ENCODE measurements around the gene DNHD1. TPM values are rescaled to one million over a fixed set of nuclear protein-coding genes. Genes with fewer than 3 reads are reported as not detected.
A peak's percentile ranks its signal among the peaks of the same experiment; 100 is the strongest.

The DNHD1 gene
- total RNA-seq, 3 donors from 2014 or later (not counting 1 experiment from before 2014, with no cell fraction given) = 29.6 to 38.3 (median 31.4) TPM

GRCh38 chr11:6526411-6527135, 29.5 kb downstream of the DNHD1 start:
- Mint-ChIP-seq H3K27ac (peak overlapping the region; percentile 76 to 82), H3K4me1 (peaks cover 9 to 12% of the 10 kb centered on the region in 2 donors), H3K27me3 (ENCODE audit: low read depth in 2 of 2) (no peaks in the 10 kb centered on the region), H3K4me3 (peak overlapping the region; percentile 33), H3K9me3 (no peaks in the 10 kb centered on the region), H3K36me3 (no peaks in the 10 kb centered on the region)
- H3K4me3 ChIP-seq (ENCODE audit: low read length) = no peak overlapping the region
- intact Hi-C loops (cut with micrococcal nuclease) = no loop called here
- no peak overlapping the region for H3K27ac ChIP-seq (ENCODE audit: low read length)
- 79% methylated on average over 2 of the region's 3 CpGs for WGBS (ENCODE audit: insufficient coverage)
- DNase-seq (peak in 1 of 2 donors; percentile 8), ATAC-seq (no peak)
- no peak for TF ChIP-seq CTCF (IDR thresholded peaks at IDR 0.05)
- H3K9me3 ChIP-seq (ENCODE audit: control insufficient read depth, insufficient read depth, low read length) = no peaks in the 10 kb centered on the region
- H3K4me1 ChIP-seq (ENCODE audit: control insufficient read depth, insufficient read depth, low read length) = no peaks in the 10 kb centered on the region
- no peaks in the 10 kb centered on the region for H3K36me3 ChIP-seq (ENCODE audit: control insufficient read depth, insufficient read depth, low read length)
- H3K27me3 ChIP-seq (ENCODE audit: control insufficient read depth, insufficient read depth, low read length) = no peaks in the 10 kb centered on the region

- no peak overlapping the region for H3K4me3 Mint-ChIP-seq
- no peak for TF ChIP-seq CTCF (IDR thresholded peaks at IDR 0.05)
- 100% methylated on average over 1 of the region's 2 CpGs for WGBS (ENCODE audit: insufficient coverage)
- ATAC-seq (no peak), DNase-seq (no peak)
- Histone ChIP-seq H3K36me3 (ENCODE audit: control insufficient read depth, insufficient read depth, low read length) (no peaks in the 10 kb centered on the region), H3K4me1 (ENCODE audit: control insufficient read depth, insufficient read depth, low read length) (no peaks in the 10 kb centered on the region), H3K27ac (ENCODE audit: low read length) (no peak overlapping the region), H3K27me3 (ENCODE audit: control insufficient read depth, insufficient read depth, low read length) (no peaks in the 10 kb centered on the region), H3K4me3 (ENCODE audit: low read length) (no peak overlapping the region), H3K9me3 (ENCODE audit: control insufficient read depth, insufficient read depth, low read length) (no peaks in the 10 kb centered on the region)
- H3K4me1 Mint-ChIP-seq = peaks cover 9 to 12% of the 10 kb centered on the region in 2 donors
- no peaks in the 10 kb centered on the region for H3K36me3 Mint-ChIP-seq
- H3K9me3 Mint-ChIP-seq = no peaks in the 10 kb centered on the region
- intact Hi-C loops (cut with micrococcal nuclease) = no loop called here
- no peaks in the 10 kb centered on the region for H3K27me3 Mint-ChIP-seq (ENCODE audit: low read depth in 2 of 2)
- no peak overlapping the region for H3K27ac Mint-ChIP-seq
These were observed 32.2 kb downstream of the DNHD1 start for GRCh38 chr11:6529266-6529665.

GRCh38 chr11:6530848-6531247, 33.8 kb downstream of the DNHD1 start:
- no peaks in the 10 kb centered on the region for H3K9me3 Mint-ChIP-seq
- no peaks in the 10 kb centered on the region for H3K27me3 Mint-ChIP-seq (ENCODE audit: low read depth in 2 of 2)
- DNase-seq (no peak), ATAC-seq (no peak)
- Histone ChIP-seq H3K27ac (ENCODE audit: low read length) (no peak overlapping the region), H3K9me3 (ENCODE audit: control insufficient read depth, insufficient read depth, low read length) (no peaks in the 10 kb centered on the region), H3K27me3 (ENCODE audit: control insufficient read depth, insufficient read depth, low read length) (no peaks in the 10 kb centered on the region), H3K36me3 (ENCODE audit: control insufficient read depth, insufficient read depth, low read length) (no peaks in the 10 kb centered on the region), H3K4me3 (ENCODE audit: low read length) (no peak overlapping the region), H3K4me1 (ENCODE audit: control insufficient read depth, insufficient read depth, low read length) (no peaks in the 10 kb centered on the region)
- no peaks in the 10 kb centered on the region for H3K36me3 Mint-ChIP-seq
- H3K4me1 Mint-ChIP-seq = peaks cover 9 to 12% of the 10 kb centered on the region in 2 donors
- no peak overlapping the region for H3K4me3 Mint-ChIP-seq
- 91% methylated on average over 2 of the region's 2 CpGs for WGBS (ENCODE audit: insufficient coverage)
- H3K27ac Mint-ChIP-seq = no peak overlapping the region
- TF ChIP-seq CTCF (IDR thresholded peaks at IDR 0.05) = no peak
- intact Hi-C loops (cut with micrococcal nuclease) = loop anchor here (1.0 to 5.0 kb wide), 3 partner anchors 136 to 226 kb away; no protein-coding TSS in a partner anchor
